ENCODE measurements around the gene BPIFB4.

Gene BPIFB4

GRCh38 chr20:33065785-33066184, 13.7 kb upstream of the BPIFB4 start:
- no peak for TF ChIP-seq CTCF (IDR thresholded peaks at IDR 0.05; ENCODE audit: low read depth, low read length, missing control alignments)
- no peak for DNase-seq (ENCODE audit: low read depth)
- H3K4me3 ChIP-seq (ENCODE audit: low read depth, low read length), result no peak overlapping the region

GRCh38 chr20:33067806-33068205, 11.6 kb upstream of the BPIFB4 start:
- DNase-seq (ENCODE audit: low read depth), result no peak

GRCh38 chr20:33068251-33068939, 11.0 kb upstream of the BPIFB4 start:
- DNase-seq (ENCODE audit: low read depth), result no peak
- TF ChIP-seq CTCF (IDR thresholded peaks at IDR 0.05; ENCODE audit: low read depth, low read length, missing control alignments), result no peak
- H3K4me3 ChIP-seq (ENCODE audit: low read depth, low read length), result no peak overlapping the region

More at GRCh38 chr20:33067806-33068205, 11.6 kb upstream of the BPIFB4 start:
- no peak overlapping the region for H3K4me3 ChIP-seq (ENCODE audit: low read depth, low read length)
- no peak for TF ChIP-seq CTCF (IDR thresholded peaks at IDR 0.05; ENCODE audit: low read depth, low read length, missing control alignments)

GRCh38 chr20:33069673-33070072, 9.8 kb upstream of the BPIFB4 start:
- no peak for DNase-seq (ENCODE audit: low read depth)
- no peak for TF ChIP-seq CTCF (IDR thresholded peaks at IDR 0.05; ENCODE audit: low read depth, low read length, missing control alignments)
- no peak overlapping the region for H3K4me3 ChIP-seq (ENCODE audit: low read depth, low read length)

- no peak for TF ChIP-seq CTCF (IDR thresholded peaks at IDR 0.05; ENCODE audit: low read depth, low read length, missing control alignments)
- no peak for DNase-seq (ENCODE audit: low read depth)
- no peak overlapping the region for H3K4me3 ChIP-seq (ENCODE audit: low read depth, low read length)
These were observed 9.1 kb upstream of the BPIFB4 start for GRCh38 chr20:33070111-33071053.

GRCh38 chr20:33071198-33071597, 8.2 kb upstream of the BPIFB4 start:
- TF ChIP-seq CTCF (IDR thresholded peaks at IDR 0.05; ENCODE audit: low read depth, low read length, missing control alignments), result no peak
- no peak overlapping the region for H3K4me3 ChIP-seq (ENCODE audit: low read depth, low read length)
- DNase-seq (ENCODE audit: low read depth), result no peak

Measured in GM12864 (cell line).